CD4-positive, alpha-beta T cell treated with Interleukin-4 for 4 hours (primary cell): Measurements from ENCODE around the gene MAD1L1.
"Not testable (repeated sequence)": the region's sequence is repeated elsewhere in the genome, so short reads cannot be mapped to it uniquely, and the experiment has no call there.

ENCODE experiments used
- DNase-seq: peaks from one replicate; pipeline ENCODE4 v3.0.0-alpha.2; 2020

MAD1L1 gene

GRCh38 chr7:2038931-2039728, 193.6 kb downstream of the MAD1L1 start:
- peak; percentile 40 for DNase-seq

GRCh38 chr7:2037808-2038522, 194.8 kb downstream of the MAD1L1 start:
- DNase-seq = peak; percentile 30

- DNase-seq = peak; percentile 39
These were observed 195.4 kb downstream of the MAD1L1 start for GRCh38 chr7:2037301-2037807.

- no peak for DNase-seq
These were observed 196.0 kb downstream of the MAD1L1 start for GRCh38 chr7:2036786-2037185.

- DNase-seq = not testable (repeated sequence)
These were observed 196.5 kb downstream of the MAD1L1 start for GRCh38 chr7:2036201-2036600.

- no peak for DNase-seq
These were observed 198.2 kb downstream of the MAD1L1 start for GRCh38 chr7:2034291-2035201.

- DNase-seq = no peak
These were observed 199.1 kb downstream of the MAD1L1 start for GRCh38 chr7:2033586-2034135.

GRCh38 chr7:2032876-2033407, 199.8 kb downstream of the MAD1L1 start:
- DNase-seq = no peak

GRCh38 chr7:2032030-2032875, 200.5 kb downstream of the MAD1L1 start:
- no peak for DNase-seq

GRCh38 chr7:2031451-2031845, 201.3 kb downstream of the MAD1L1 start:
- no peak for DNase-seq

GRCh38 chr7:2030475-2031450, 202.0 kb downstream of the MAD1L1 start:
- peak; percentile 23 for DNase-seq

GRCh38 chr7:2029936-2030335, 202.8 kb downstream of the MAD1L1 start:
- no peak for DNase-seq

GRCh38 chr7:2029211-2029905, 203.4 kb downstream of the MAD1L1 start:
- no peak for DNase-seq

GRCh38 chr7:2028733-2029132, 204.0 kb downstream of the MAD1L1 start:
- no peak for DNase-seq

GRCh38 chr7:2025188-2025587, 207.6 kb downstream of the MAD1L1 start:
- DNase-seq = no peak

- DNase-seq = no peak
These were observed 208.2 kb downstream of the MAD1L1 start for GRCh38 chr7:2024567-2024918.

GRCh38 chr7:2023877-2024566, 208.7 kb downstream of the MAD1L1 start:
- DNase-seq = no peak

GRCh38 chr7:2022737-2023250, 210.0 kb downstream of the MAD1L1 start:
- no peak for DNase-seq

GRCh38 chr7:2022021-2022409, 210.7 kb downstream of the MAD1L1 start:
- no peak for DNase-seq
